Astrocyte (in vitro differentiated cells and primary cell): ENCODE data around the gene PTPRN2.

Source experiments
- EZH2 ChIP-seq: IDR thresholded peaks from 2 replicates; pipeline ENCODE4 v1.6.1; 2012; ENCODE audit warnings: mild to moderate bottlenecking, low read length, inconsistent platforms; ENCODE audit not compliant: insufficient read depth
- TF ChIP-seq, protein P1 (sequence below): IDR thresholded peaks from 2 replicates; pipeline ENCODE4 v1.5.1; 2011; ENCODE audit warnings: low read depth, mild to moderate bottlenecking, inconsistent platforms, low read length, moderate library complexity; ENCODE audit not compliant: insufficient read depth

- TF ChIP-seq, protein P1, sequence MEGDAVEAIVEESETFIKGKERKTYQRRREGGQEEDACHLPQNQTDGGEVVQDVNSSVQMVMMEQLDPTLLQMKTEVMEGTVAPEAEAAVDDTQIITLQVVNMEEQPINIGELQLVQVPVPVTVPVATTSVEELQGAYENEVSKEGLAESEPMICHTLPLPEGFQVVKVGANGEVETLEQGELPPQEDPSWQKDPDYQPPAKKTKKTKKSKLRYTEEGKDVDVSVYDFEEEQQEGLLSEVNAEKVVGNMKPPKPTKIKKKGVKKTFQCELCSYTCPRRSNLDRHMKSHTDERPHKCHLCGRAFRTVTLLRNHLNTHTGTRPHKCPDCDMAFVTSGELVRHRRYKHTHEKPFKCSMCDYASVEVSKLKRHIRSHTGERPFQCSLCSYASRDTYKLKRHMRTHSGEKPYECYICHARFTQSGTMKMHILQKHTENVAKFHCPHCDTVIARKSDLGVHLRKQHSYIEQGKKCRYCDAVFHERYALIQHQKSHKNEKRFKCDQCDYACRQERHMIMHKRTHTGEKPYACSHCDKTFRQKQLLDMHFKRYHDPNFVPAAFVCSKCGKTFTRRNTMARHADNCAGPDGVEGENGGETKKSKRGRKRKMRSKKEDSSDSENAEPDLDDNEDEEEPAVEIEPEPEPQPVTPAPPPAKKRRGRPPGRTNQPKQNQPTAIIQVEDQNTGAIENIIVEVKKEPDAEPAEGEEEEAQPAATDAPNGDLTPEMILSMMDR: no peak
- TF ChIP-seq EZH2: no peak
Observed at GRCh38 chr7:157873664-157874063, 714.0 kb downstream of the PTPRN2 start.
